Endothelial cell of umbilical vein (primary cell): Measurements from ENCODE around the gene RPL12. TPM values are rescaled to one million over a fixed set of nuclear protein-coding genes. Genes with fewer than 3 reads are reported as not detected.

ENCODE experiments used
- BruUV-seq: library from RNA; stranded (reverse); fragments of 400-500 nt; replicated peaks from 2 replicates; lab custom pipeline; 2021; lab: Mats Ljungman, UMichigan
- CTCF ChIA-PET: fragments of 300-600, 350-600 bp; sonication (Branson Sonifier 250); formaldehyde crosslinking; loops from one replicate; lab custom pipeline; 2021; ENCODE audit warnings: antibody characterized with exemption, inconsistent platforms; lab: Charles Lee
- POLR2A ChIA-PET: fragments of 300-600, 350-600 bp; sonication (Branson Sonifier 250); formaldehyde crosslinking; loops from one replicate; lab custom pipeline; 2021; ENCODE audit warnings: antibody characterized with exemption, inconsistent platforms; lab: Charles Lee
- DNase-seq: peaks from one replicate; pipeline ENCODE4 v3.0.0-alpha.2; 2011; ENCODE audit warnings: low read depth, low spot score
- FAIRE-seq: peaks from 2 replicates; lab custom pipeline; 2011; peaks lifted over from hg19 to GRCh38; lab: Jason Lieb, UNC
- H2AFZ ChIP-seq: 2 replicates; pipeline ENCODE4 v1.6.0; 2012; ENCODE audit warnings: low read depth, low read length, control low read depth, inconsistent platforms
- H3K27ac ChIP-seq: 2 replicates; pipeline ENCODE4 v1.5.1; 2011; ENCODE audit warnings: low read depth, mild to moderate bottlenecking, control low read depth, low read length, moderate library complexity; ENCODE audit not compliant: insufficient read depth
- H3K27me3 ChIP-seq, 2 experiments: 2 replicates each; pipeline versions ENCODE4 v1.6.0 to v1.6.1; 2011; ENCODE audit warnings: low read length in 2 of 2, mixed read lengths in 1 of 2; ENCODE audit not compliant: control insufficient read depth in 2 of 2, insufficient read depth in 2 of 2
- H3K36me3 ChIP-seq, 2 experiments: 2 replicates in 1 of 2; 3 replicates in 1 of 2; pipeline ENCODE4 v1.5.1; 2011; ENCODE audit warnings: low read length in 2 of 2, mild to moderate bottlenecking in 1 of 2, moderate library complexity in 1 of 2; ENCODE audit not compliant: control insufficient read depth in 2 of 2, insufficient read depth in 2 of 2; ENCODE audit errors: extremely low read depth in 1 of 2
- H3K4me1 ChIP-seq: 3 replicates; pipeline ENCODE4 v1.5.1; 2011; ENCODE audit warnings: mild to moderate bottlenecking, low read length; ENCODE audit not compliant: control insufficient read depth, insufficient read depth; ENCODE audit errors: extremely low read depth
- H3K4me2 ChIP-seq: 2 replicates; pipeline ENCODE4 v1.6.1; 2011; ENCODE audit warnings: low read length, control low read depth, mixed read lengths; ENCODE audit not compliant: insufficient read depth
- H3K4me3 ChIP-seq, 3 experiments: fragments of 200-600 bp in 1 of 3; sonication (generic), shearing (Covaris generic) in 1 of 3; replicated peaks in 1 of 3; 2 replicates each; pipeline ENCODE4 v1.5.1; 2011 to 2016; ENCODE audit warnings: control low read depth in 3 of 3, low read length in 3 of 3, mild to moderate bottlenecking in 2 of 3, inconsistent platforms in 1 of 3, low read depth in 1 of 3, moderate library complexity in 1 of 3; ENCODE audit not compliant: insufficient read depth in 1 of 3
- H3K79me2 ChIP-seq: 2 replicates; pipeline ENCODE4 v1.6.0; 2012; ENCODE audit warnings: low read length, inconsistent platforms; ENCODE audit not compliant: control insufficient read depth, insufficient read depth
- H3K9ac ChIP-seq: replicated peaks from 2 replicates; pipeline ENCODE3; 2011; ENCODE audit warnings: low read length, control low read depth; ENCODE audit not compliant: insufficient read depth; ENCODE audit errors: extremely low read depth
- H3K9me1 ChIP-seq: replicated peaks from 3 replicates; pipeline ENCODE4 v1.6.0; 2011; ENCODE audit warnings: mild to moderate bottlenecking, low read length; ENCODE audit not compliant: control insufficient read depth, insufficient read depth; ENCODE audit errors: extremely low read depth
- H3K9me3 ChIP-seq: replicated peaks from 2 replicates; pipeline ENCODE4 v1.5.1; 2012; ENCODE audit warnings: low read length, inconsistent platforms; ENCODE audit not compliant: control insufficient read depth, insufficient read depth
- H4K20me1 ChIP-seq: replicated peaks from 2 replicates; pipeline ENCODE3; 2011; ENCODE audit warnings: mild to moderate bottlenecking, low read length; ENCODE audit not compliant: control insufficient read depth, insufficient read depth; ENCODE audit errors: extremely low read depth
- EZH2 ChIP-seq: IDR thresholded peaks from 2 replicates; pipeline ENCODE4 v1.6.1; 2012; ENCODE audit warnings: borderline replicate concordance, low read depth, mild to moderate bottlenecking, moderate library complexity, low read length, inconsistent platforms; ENCODE audit not compliant: severe bottlenecking
- FOS ChIP-seq: IDR thresholded peaks from 2 replicates; pipeline ENCODE4 v1.6.1; 2011; ENCODE audit warnings: mild to moderate bottlenecking, low read length, moderate library complexity, borderline replicate concordance; ENCODE audit not compliant: insufficient read depth
- GATA2 ChIP-seq: IDR thresholded peaks from 2 replicates; pipeline ENCODE4 v1.7.0; 2011; ENCODE audit warnings: low read depth, mild to moderate bottlenecking, moderate library complexity, mixed read lengths, low read length; ENCODE audit not compliant: insufficient read length, insufficient read depth
- JUN ChIP-seq: IDR thresholded peaks from 2 replicates; pipeline ENCODE4 v1.6.1; 2011; ENCODE audit warnings: borderline replicate concordance, low read depth; ENCODE audit not compliant: insufficient read length, insufficient read depth
- MYC ChIP-seq: IDR thresholded peaks from one replicate; pipeline ENCODE4 v1.6.1; 2011; ENCODE audit warnings: mild to moderate bottlenecking, low read depth, low read length
- POLR2A ChIP-seq: IDR thresholded peaks from 2 replicates; pipeline ENCODE4 v1.6.1; 2012; ENCODE audit warnings: low read depth, mild to moderate bottlenecking, control low read depth, low read length
- POLR2AphosphoS5 ChIP-seq: IDR thresholded peaks from 2 replicates; pipeline ENCODE4 v1.6.1; 2012; ENCODE audit warnings: low read depth, mild to moderate bottlenecking, control low read depth, low read length, moderate library complexity; ENCODE audit not compliant: insufficient read depth
- dilution Hi-C: fragments of 300-500 bp; cut with MboI; formaldehyde crosslinking; loops from one replicate; pipeline ENCODE4 v1.15.0; 2019; ENCODE audit warnings: low sequenced_read_pairs; ENCODE audit not compliant: extremely low pct_ligation_motif_present
- intact Hi-C: fragments of 100-400 bp; cut with micrococcal nuclease; formaldehyde crosslinking; loops from one replicate; pipeline ENCODE4 v1.10.0; 2022
- polyA plus RNA-seq, 4 experiments: library from polyadenylated mRNA; depleted of rRNA in 3 of 4; stranded (reverse) in 3 of 4; unstranded in 1 of 4; fragments of >200 nt; gene quantifications; 2 replicates each; pipeline versions ENCODE4 v1.2.1 to v1.2.3, GENCODE V29; 2011 to 2012; ENCODE audit warnings: missing spikeins in 1 of 4
- total RNA-seq: library from RNA; stranded (reverse); gene quantifications from 2 replicates; pipeline ENCODE4 v1.2.3, GENCODE V29; 2021
- TF ChIP-seq, protein P1 (sequence below): IDR thresholded peaks from 2 replicates; pipeline ENCODE4 v1.6.1; 2011; ENCODE audit not compliant: insufficient read depth, insufficient read length
- TF ChIP-seq, protein P2 (sequence below), 2 donors: IDR thresholded peaks; 1 replicate in 1 of 2; 2 replicates in 1 of 2; pipeline ENCODE4 v1.5.1; 2011; ENCODE audit warnings: low read length in 2 of 2, mild to moderate bottlenecking in 2 of 2, moderate library complexity in 2 of 2, control low read depth in 1 of 2, inconsistent platforms in 1 of 2, low read depth in 1 of 2; ENCODE audit not compliant: insufficient read depth in 1 of 2; ENCODE audit errors: extremely low read depth in 1 of 2

Gene RPL12
- total and polyA plus RNA-seq, 2 donors (not counting 3 experiments of a cell fraction or from before 2014, with no cell fraction given): 1,231 to 3,007 TPM

DNA sequence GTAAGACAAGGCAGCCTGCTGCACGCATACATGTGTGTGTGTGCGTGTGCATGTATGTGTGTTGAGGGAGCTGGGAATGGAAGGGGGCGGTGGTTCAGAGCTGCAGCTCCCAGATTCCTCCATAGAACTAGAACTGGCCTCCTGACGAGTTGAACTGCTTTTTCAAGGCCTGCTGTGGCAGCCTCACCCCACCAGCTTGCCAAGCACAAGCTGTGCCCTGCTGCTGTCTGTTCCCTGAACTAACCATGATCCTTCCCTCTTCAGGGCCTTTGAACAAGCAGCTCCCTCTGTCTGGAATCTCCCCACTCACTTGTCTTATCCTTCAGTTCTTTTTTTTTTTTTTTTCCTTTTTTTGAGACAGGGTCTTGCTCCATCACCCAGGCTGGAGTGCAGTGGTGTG lies 22.7 kb upstream of the RPL12 start:
- Histone ChIP-seq H3K4me3 (no peak overlapping the region), H3K4me1 (no peaks in the 10 kb centered on the region), H2AFZ (no peak overlapping the region), H4K20me1 (no peaks in the 10 kb centered on the region), H3K9me1 (no peaks in the 10 kb centered on the region), H3K36me3 (peaks cover 0 to 6% of the 10 kb centered on the region in 2 experiments), H3K27ac (no peak overlapping the region), H3K9me3 (no peaks in the 10 kb centered on the region), H3K4me2 (no peak overlapping the region), H3K27me3 (no peaks in the 10 kb centered on the region), H3K79me2 (no peaks in the 10 kb centered on the region), H3K9ac (no peak overlapping the region)
- no peak for DNase-seq
- BruUV-seq: no TSS peak
- ChIA-PET POLR2A (no interaction called here), CTCF (no interaction called here)
- intact Hi-C loops (no loop called here), dilution Hi-C loops (no loop called here)
- FAIRE-seq: no peak
- TF ChIP-seq FOS: no peak
- no peak for TF ChIP-seq JUN
- no peak for TF ChIP-seq POLR2A
- TF ChIP-seq, protein P1, sequence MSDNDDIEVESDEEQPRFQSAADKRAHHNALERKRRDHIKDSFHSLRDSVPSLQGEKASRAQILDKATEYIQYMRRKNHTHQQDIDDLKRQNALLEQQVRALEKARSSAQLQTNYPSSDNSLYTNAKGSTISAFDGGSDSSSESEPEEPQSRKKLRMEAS: no peak
- TF ChIP-seq EZH2: no peak
- TF ChIP-seq POLR2AphosphoS5: no peak
- no peak for TF ChIP-seq MYC
- no peak for TF ChIP-seq GATA2
- TF ChIP-seq, protein P2, sequence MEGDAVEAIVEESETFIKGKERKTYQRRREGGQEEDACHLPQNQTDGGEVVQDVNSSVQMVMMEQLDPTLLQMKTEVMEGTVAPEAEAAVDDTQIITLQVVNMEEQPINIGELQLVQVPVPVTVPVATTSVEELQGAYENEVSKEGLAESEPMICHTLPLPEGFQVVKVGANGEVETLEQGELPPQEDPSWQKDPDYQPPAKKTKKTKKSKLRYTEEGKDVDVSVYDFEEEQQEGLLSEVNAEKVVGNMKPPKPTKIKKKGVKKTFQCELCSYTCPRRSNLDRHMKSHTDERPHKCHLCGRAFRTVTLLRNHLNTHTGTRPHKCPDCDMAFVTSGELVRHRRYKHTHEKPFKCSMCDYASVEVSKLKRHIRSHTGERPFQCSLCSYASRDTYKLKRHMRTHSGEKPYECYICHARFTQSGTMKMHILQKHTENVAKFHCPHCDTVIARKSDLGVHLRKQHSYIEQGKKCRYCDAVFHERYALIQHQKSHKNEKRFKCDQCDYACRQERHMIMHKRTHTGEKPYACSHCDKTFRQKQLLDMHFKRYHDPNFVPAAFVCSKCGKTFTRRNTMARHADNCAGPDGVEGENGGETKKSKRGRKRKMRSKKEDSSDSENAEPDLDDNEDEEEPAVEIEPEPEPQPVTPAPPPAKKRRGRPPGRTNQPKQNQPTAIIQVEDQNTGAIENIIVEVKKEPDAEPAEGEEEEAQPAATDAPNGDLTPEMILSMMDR (IDR thresholded peaks at IDR 0.05; ENCODE audit: extremely low read depth in 1 of 2, insufficient read depth in 1 of 2, low read depth in 1 of 2, low read length in 2 of 2): no peak
